ENCODE measurements around the gene RHCE.

DNA sequence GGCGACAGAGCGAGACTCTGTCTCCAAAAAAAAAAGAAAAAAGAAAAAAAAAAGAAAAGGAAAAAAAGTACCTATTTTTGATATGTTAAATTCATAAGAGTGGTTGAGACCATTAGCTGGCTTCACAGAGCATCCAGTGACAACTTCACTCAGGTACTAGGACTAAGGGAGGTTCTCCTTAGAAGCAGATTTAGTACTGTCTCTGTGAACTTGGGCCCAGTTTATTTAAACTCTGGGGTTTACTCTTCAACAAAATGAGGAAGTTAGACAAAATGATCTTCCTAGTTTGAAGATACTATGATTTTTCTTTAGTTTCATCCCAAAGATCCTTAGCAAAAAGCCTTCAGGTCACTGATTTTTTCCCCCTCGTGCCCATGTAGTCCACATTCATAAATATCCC is 31.3 kb upstream of the RHCE start:
- TF ChIP-seq SP1 (IDR thresholded peaks at IDR 0.05) = no peak
- no peak for TF ChIP-seq FOXA1 (IDR thresholded peaks at IDR 0.05)
- TF ChIP-seq RAD21 (IDR thresholded peaks at IDR 0.05) = no peak
- TF ChIP-seq, protein P1, sequence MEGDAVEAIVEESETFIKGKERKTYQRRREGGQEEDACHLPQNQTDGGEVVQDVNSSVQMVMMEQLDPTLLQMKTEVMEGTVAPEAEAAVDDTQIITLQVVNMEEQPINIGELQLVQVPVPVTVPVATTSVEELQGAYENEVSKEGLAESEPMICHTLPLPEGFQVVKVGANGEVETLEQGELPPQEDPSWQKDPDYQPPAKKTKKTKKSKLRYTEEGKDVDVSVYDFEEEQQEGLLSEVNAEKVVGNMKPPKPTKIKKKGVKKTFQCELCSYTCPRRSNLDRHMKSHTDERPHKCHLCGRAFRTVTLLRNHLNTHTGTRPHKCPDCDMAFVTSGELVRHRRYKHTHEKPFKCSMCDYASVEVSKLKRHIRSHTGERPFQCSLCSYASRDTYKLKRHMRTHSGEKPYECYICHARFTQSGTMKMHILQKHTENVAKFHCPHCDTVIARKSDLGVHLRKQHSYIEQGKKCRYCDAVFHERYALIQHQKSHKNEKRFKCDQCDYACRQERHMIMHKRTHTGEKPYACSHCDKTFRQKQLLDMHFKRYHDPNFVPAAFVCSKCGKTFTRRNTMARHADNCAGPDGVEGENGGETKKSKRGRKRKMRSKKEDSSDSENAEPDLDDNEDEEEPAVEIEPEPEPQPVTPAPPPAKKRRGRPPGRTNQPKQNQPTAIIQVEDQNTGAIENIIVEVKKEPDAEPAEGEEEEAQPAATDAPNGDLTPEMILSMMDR (IDR thresholded peaks at IDR 0.05; ENCODE audit: low read depth, low read length, missing input control) = no peak

Data from liver (tissue), 3 donors.